NCI-H2196 treated with DMSO at 0.1 percent for 48 hours (cell line): ENCODE results near the gene CGRRF1.

Experiments
- DNase-seq: peaks from one replicate; lab custom pipeline; 2025; ENCODE audit not compliant: unreplicated experiment; lab: John Stamatoyannopoulos, UW

CGRRF1 gene

DNA sequence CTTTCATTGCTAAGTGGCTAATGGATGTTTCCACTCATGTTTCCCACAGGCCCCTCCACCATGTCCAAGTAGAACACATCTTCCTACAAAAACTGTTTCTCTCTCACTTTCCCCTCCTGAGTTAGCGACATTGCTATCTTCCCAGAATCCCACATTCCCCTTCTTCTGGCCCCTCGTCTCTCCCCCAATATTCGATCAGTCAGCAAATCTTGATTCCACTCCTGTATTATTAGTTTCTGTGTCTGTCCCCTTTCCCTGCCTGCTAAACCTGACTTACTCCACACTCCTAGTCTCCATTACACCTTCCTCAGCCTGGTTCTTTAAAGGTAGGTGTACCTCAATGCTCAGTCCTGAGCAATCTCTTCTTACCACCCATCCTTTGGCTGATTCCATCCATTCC is 37.9 kb downstream of the CGRRF1 start:
- no peak for DNase-seq

DNA sequence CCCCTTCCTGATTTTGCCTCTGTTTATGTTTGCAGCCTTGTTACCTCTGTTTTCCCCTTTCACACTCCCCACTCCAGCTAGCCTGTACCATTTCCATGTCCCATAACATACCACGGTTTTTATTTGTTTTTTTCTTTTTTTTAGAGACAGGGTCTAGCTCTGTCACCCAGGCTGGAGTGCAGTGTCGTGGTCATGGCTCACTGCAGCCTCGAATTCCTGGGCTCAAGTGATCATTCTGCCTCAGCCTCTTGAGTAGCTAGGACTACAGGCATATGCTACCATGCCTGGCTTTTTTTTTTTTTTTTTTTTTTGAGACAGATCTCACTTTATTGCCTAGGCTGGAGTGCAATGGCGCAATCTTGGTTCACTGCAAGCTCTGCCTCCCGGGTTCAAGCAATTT is 38.8 kb downstream of the CGRRF1 start:
- no peak for DNase-seq

DNA sequence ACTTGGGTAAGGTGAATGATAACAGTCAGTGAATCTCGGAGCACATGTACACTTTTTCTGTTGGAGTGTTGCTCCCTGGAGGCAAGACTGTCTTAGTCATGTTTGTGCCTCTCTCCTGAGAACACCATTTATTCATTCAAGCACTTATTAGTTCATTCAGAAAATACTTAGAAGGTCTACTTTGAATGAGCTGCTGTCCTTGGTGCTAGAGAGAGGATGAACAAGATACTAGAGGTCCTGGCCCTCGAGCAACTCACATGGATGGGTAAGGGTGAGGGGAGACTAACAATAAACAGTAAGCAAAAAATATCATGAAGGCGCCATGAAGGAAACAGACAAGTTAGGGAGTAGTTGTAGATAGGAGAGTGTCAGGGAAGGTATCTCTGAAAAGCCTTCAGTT is 40.2 kb downstream of the CGRRF1 start:
- no peak for DNase-seq

DNA sequence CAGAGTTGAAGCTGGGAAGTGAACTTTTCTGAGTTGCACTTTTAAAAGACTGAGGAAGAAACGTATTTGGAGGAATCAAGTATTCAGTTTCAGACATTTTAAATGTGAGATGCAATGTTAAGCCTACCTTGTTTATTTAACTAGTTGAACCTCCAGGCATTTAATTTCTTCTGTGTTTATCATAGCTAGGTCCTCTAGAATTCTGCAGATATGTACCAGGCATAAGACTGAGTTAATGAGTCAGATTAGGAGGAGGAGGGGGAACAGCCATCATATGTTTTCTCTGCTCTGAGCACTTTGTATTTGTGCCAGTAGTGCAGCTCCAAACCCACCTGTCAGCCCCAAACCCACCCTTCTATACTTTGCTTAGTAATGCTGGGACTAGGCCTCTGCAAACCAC is 40.8 kb downstream of the CGRRF1 start:
- DNase-seq, result no peak

DNA sequence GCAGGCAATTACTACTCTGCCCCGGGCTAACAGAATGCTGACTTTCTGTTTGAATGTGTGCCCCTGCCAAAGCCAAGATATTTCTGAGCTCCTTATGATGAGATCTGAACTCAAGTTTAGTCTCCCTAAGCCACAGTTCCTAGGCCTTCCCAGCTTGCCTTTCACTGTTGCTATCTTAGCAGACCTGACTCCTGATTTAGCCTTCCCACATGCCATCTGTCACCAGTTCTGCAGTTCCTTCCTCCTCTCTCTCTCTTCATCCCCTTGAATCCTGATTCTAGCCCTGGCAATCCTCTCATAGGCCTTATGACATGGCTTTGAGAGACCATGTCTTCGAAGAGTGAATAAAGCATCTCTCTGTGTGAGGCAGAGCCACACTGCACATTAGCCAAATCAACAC is 44.7 kb downstream of the CGRRF1 start:
- DNase-seq, result no peak

DNA sequence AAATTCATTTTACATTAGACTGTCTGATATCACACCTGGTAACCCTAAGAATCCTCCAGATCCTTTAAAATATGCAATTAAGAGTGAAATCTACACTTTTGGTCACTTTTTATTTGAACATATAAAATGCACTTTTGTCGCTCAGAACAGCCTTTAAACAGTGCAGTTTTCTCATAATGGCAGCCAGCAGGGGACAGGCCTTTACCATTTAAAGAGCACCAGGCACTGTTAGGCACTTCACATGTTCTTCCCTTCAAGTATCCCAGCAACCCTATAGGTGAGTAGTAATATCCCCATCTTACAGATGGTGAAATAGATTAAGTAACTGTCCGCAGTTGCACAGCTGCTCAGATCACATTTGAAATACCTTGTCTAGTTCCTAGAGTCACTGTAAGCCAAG is 45.9 kb downstream of the CGRRF1 start:
- no peak for DNase-seq

DNA sequence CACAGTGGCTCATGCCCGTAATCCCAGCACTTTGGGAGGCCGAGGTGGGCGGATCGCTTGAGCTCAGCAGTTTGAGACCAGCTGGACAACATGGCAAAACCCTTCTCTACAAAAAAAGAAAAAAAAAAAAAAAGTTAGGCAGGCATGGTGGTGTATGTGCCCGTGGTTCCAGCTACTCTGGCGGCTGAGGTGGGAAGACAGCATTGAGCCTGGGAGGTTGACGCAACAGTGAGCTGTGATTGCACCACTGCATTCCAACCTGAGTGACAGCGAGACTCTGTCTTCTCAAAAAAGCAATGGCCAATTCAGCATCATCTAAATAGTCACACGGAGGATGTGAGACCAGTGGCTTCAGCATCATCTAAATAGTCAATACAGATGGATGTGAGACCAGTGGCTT is 46.8 kb downstream of the CGRRF1 start:
- DNase-seq, result no peak

DNA sequence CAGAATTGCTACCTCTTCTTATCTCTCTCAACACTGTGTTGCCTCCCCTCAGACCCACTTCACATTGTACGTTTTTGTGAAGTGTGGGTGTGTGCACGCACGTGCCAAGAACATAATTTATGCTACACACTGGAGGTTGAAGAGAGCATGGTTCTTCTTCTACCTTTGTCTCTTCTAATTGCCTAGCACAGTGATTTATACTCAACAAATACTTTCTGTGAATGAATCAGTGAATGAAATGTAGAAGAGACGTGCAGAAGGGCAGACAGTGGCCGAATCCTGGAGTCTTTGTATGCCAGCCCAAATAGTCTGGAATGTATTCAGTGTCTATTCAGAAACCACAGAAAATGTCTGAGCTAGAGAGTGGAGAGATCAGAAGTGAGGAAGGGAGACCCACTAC is 52.6 kb downstream of the CGRRF1 start:
- DNase-seq, result no peak

DNA sequence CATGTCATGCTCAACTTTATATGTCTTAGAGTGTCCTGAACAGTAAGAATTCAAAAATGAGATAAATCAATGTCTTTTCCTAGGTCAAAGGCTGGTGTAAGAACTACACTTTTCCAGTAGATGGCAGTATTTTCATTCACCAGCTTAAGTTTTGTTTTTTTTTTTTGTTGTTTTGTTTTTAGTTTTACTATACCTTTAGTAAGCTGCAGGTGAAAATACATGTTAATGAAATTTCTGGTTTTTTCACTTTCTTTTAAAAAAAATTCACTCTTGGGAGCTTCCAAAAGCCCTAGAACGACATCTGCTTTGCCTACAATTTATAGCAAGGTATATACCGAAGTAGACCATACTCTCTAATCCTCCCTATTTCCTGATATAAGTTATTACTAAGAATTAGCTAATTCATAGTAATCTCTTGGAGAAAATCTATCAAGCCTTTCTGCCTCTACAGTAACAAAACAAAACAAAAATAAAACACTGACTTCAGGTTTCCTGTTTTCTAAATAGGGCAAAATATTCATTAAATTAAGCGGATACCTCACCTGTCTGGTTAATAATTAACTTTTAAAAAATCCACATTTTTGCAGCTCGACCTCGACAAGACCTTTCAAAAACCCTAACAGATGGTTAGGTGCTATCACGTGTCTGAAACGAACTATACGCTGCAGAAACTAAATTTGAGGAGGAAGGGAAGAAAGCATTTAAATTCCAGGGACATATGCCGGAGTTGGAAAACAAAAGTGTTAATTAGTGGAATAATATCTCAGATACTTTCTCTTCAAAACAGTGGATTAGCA is 54.6 kb downstream of the CGRRF1 start:
- peak; percentile 17 for DNase-seq

DNA sequence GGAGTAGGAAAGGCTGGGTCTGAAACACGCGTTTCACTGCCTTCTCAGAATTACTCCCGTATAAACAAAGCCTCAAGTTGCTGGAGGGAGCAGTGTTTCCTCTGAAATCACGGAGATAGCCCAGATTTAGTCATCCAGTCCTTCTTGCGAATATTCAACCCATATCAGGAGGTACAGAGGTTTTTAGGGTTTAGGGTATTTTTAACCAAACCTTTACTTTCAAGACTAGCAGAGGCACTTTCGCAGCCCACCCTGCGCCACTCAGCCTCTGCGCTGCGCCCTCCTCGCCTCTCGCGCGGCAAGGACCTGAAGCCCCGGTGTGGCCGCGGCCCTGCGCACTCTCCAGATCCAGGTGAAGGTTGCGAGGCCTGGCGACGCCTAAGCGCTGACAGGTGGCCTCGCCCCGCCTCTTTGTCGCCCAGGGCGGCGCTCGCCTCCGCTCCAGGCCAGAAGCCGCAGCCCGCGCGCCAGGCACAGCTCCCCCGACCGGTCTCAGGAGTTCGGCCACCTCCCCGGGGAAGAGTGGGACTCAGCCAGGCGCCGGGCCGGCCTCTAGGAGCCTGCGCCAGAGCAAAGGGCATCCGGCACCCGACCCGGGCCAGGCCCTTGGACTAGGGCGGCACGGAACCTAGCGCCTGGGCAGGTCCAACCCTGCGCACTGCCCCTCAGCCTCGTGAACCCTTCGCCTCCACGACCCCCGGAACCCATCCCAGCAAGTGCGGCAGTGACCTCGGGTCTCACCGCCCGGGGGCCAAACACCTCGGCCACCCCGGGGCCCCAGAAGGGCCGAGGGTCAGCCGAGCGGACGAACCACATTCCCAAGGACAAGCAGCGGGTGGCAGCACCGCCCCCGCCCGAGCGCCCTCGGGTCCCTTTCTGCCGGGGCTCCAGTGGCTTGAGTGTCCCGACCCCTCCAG is 55.4 kb downstream of the CGRRF1 start:
- DNase-seq, result peak; percentile 38

DNA sequence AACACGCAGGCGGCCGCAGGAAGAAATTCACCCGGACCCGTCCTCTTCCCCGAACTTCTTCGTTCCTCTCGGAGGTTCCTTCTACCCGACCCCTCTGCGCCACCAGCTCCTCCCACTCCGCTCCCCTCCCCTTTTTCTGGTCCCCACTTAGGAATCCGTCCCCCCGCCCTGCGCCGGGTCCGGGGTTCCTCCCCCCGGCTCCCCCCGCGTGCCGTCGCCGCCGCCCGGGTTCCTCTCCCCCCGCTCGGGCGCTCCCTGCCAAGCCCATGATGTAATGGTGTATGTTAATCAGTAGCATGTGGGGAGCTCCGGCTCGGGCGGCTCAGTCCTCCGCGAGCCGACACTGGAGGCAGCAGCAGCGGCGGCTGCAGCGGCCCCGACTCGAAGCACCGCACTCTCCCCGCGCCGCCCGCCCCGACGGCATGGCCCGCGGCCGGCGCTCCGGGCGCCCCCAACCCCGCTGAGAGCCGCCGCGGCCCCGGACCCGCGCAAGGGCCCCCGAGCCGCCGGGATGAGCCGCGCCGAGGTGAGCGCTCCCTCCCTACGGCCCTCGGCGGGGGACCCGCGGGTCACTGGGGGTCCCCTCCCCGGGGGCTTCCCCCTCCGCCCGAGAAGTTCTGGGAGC is 56.2 kb downstream of the CGRRF1 start:
- peak; percentile 53 for DNase-seq

DNA sequence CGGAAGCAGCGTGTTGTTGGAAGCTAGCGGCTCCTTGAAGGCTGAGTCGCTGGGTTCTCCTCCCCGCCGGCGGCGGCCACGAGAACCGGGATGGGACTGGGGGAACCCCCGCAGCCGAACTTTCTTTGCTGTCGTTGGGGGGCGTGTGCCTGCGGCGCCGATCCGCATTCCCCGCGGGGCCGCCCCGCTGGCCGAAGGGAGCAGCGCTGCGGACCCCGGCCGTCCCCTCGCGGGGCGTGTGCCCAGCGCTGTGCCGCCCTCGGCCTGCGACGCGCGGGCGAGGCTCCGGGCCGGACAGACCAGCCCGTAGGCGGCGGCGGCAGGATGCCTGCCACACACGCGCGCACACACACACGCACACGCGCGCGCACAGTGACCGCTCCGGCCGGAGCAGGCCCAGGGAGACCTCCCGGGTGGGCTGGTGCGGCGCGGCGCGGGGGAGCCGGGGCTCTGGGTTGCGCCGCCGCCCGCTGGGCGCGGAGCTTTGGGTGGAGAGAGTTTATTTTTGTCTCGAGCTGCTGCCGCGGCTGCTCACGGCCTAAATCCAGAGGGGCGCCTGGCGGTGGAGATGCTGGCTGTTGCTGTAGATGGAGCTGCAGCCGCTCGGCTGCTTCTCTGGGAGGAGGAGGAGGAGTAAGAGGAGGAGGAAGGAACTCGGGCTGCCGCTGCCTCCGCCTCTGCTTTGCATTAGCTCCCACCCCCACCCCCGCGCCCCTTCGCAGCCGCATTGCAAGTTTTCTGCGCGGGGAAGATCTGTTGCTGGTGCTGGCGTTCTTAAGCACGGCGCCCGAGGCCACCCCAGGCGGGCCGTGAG is 56.9 kb downstream of the CGRRF1 start, which contains the start of gene SAMD4A:
Gene SAMD4A, plus strand, starts transcription at position 719 of the 814 bp plus-strand sequence. CDS start 789 bp downstream, outside the sequence.
- DNase-seq, result peak; percentile 11

DNA sequence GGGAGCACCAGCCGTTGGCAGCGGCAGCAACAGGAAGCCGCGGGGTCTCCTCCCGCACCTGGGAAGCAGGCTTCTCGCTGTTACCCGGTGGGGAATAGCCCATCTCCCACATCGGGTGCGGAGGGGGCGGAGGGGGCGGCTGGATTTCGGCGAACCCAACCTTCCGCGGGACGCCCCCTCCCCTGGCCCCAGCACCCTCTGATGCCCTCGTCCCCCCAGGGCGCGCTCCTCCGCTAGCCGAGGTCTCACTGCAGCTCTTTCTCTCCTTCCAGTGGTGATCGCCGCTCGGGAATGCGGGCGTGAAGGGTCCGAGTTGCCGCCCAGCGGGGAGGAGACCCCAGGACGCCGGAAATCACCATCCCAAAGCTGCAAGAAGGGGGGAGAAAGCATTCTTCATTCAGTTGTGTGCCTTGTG is 57.5 kb downstream of the CGRRF1 start:
- no peak for DNase-seq

DNA sequence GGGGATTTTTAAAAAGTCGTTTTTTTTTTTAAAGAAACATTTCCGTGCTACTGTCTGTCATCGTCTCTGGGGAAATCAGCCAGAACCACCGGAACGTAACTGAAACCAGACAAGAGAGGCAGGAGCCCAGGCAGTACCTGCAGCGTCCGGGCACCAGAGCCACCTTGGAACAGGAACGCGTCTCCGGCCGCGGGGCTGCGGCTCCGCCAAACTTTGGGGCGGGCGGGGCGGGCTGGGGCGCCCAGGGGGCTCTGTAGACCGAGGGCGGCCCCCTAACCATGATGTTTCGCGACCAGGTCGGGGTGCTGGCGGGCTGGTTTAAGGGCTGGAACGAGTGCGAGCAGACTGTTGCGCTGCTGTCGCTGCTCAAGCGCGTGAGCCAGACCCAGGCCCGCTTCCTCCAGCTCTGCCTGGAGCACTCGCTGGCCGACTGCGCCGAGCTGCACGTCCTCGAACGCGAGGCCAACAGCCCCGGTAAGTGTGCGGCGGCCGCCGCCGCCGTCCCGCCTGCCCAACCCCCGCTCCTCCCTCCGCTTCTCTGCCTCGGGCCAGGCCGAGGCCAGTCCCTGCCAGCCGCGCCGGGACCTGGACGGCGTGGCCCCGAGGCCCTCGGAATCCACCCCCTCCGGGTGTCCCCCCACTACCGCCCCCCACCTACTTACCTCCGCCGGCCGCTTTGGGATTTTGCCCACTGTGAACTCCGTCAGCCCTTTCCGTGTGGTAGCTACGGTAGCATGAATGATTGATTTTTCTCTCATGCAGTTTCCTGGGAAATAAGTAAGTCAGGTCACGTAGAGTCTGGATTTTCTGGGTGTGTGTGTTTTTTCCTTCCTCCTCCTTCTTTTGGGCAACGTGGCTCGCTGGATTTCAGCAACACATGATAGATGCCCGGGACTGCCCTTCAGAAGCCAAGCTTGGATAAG is 58.2 kb downstream of the CGRRF1 start:
- no peak for DNase-seq

DNA sequence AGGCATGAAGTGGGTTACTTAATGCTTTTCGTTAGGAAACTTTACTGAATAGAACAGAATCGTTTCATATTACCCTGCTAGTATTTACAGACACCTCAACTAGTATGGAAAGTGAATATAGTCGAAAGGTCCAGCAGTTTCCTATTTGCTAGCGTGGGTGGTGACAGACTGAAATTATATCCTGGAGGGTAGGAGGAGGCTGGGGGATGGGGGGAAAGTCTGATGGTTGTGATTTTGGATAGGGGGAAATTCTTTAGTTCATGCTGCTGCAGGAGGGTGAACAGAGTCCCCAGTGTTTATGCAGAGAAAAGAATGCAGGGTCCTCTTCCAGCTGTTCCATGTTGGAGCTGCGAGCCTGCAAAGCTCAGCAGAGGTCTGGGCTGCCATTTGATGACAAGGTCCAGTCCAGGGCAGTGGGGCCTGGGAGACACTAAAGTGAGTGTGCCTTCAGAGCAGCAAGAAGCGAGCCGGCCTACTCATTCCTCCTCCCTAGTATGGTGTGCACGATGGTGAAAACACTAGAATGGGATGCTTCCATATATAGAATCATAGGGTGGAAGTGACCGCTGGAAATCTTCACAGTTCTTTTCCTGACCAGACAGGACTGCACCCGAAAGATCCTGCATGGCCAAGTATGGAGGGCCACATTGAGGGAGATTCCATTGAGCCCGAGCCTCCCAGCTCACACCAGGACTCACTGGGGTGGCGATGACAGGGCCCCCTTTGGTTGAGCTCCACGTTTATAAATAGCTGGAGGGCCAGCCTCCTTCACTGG is 59.3 kb downstream of the CGRRF1 start:
- DNase-seq, result no peak

DNA sequence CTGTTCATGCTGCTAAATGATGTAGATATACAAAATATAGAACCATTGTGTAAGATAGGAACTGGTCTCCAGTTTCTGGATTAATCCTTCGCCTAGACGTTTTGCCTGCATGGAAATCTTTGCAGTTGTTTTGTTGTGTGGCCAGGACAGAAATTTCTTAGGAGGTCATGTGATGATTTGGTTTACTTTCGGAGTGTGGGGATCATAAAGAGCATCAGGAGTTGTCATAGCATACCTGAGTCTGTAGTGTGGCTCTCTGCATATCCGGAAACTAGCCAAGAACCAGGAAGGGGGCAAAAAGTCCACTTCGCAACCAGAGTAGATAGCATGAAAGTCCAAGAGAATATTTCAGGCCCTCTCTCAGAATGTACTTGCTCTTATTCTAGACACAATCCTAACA is 60.3 kb downstream of the CGRRF1 start:
- no peak for DNase-seq

DNA sequence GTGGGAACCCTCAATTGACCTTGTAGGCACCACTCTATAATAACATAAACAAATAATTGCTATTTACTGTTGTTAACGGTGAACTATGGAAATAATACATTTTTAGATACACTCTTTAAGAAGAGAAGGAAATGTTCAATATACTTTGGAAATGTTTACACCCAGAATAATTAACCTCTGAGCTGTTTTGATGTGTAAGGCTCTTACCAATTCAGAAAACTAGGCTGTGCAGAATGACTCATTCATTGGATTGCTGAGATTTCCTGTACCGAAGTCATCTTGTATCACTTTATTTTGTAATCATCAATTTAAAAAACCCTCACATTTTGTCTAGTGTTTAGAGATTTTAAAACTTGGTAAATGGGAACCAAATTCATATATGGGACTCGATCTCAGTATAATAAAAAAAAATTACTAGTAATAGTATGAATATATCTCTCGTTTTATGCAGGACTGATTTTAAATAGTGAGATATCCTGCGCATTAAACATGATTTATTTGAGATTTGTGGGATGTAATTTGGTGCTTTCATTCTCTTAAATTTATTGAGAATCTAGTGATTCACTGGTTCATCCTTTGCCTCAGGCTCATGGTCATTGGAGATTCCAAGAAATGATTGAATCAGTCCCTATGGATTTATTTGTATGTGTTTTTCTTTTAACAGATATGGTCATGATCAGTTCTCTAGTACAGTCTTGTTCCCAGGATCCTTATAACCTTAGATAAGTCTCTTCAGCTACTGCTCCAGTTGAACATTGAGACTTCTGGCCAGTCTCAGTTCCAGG is 61.1 kb downstream of the CGRRF1 start:
- DNase-seq, result no peak

DNA sequence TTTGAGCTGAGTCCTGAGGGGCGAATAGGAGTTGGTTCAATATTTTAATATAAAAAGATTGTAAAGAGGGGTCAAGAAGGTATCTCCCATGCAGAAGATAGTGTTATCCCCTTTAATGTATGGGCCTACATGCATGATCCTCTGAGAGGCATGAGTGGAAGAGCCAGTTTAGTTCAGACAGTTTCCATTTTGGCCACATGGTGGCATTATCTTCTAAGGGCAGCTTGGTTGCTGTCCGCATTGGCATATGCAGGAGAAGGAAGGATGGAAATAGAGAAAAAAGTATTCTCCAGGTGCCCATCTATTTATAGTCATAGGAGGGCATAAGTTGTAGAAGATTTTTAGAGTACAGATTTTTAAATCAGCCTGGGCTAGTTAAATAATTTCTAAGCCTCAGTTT is 62.6 kb downstream of the CGRRF1 start:
- no peak for DNase-seq
